Left lung (tissue), 10 donors: ENCODE measurements around the gene AMOT. TPM values are rescaled to one million over a fixed set of nuclear protein-coding genes. Genes with fewer than 3 reads are reported as not detected.

Source experiments
- ATAC-seq: fragments of 200-7000 bp; cut with Tn5 transposase; one replicate; pipeline ENCODE4 v1.9.1; 2020; ENCODE audit warnings: moderate library complexity
- DNase-seq, 4 donors: peaks; one replicate each; pipeline ENCODE4 v3.0.0-alpha.2; 2013 to 2020
- H3K27ac ChIP-seq, 2 donors: fragments of 200-600 bp; sonication (generic) in 1 of 2; one replicate each; pipeline versions ENCODE4 v1.5.0 to v1.8.0; 2020 to 2021
- H3K27me3 ChIP-seq, 2 donors: fragments of 200-600 bp; sonication (generic) in 1 of 2; one replicate each; pipeline versions ENCODE4 v1.5.0 to v1.8.0; 2020 to 2021
- H3K36me3 ChIP-seq, 2 donors: fragments of 200-600 bp; sonication (generic) in 1 of 2; one replicate each; pipeline versions ENCODE4 v1.5.0 to v1.8.0; 2020 to 2021
- H3K4me1 ChIP-seq, 2 donors: fragments of 200-600 bp; one replicate each; pipeline ENCODE4 v1.8.0; 2021
- H3K4me3 ChIP-seq, 2 donors: fragments of 200-600 bp; sonication (generic) in 1 of 2; one replicate each; pipeline versions ENCODE4 v1.5.0 to v1.8.0; 2020 to 2021; ENCODE audit warnings: mild to moderate bottlenecking in 1 of 2
- H3K9me3 ChIP-seq, 2 donors: fragments of 200-600 bp; sonication (generic) in 1 of 2; one replicate each; pipeline versions ENCODE4 v1.5.0 to v1.8.0; 2020 to 2021
- intact Hi-C, 2 donors: fragments of 100-400 bp; cut with DNase I; formaldehyde crosslinking; loops; one replicate each; pipeline versions ENCODE4 v1.11.2 to v1.14.2; 2022
- polyA plus RNA-seq, 6 donors: library from polyadenylated mRNA; unstranded; fragments of 120-200 nt; gene quantifications; one replicate each; pipeline ENCODE4 v1.2.1, GENCODE V29; 2013; ENCODE audit not compliant: insufficient read length in 6 of 6
- total RNA-seq, 2 donors: library from RNA; stranded (reverse); fragmentation: NEBNext Ultra II Directional; extraction: Animal tissue kit (Norgen Biotek cat#: 25700); gene quantifications; one replicate each; pipeline ENCODE4 v1.2.1, GENCODE V29; 2021
- TF ChIP-seq, protein P1 (sequence below), 2 donors: fragments of 200-600 bp; sonication (generic) in 1 of 2; IDR thresholded peaks; one replicate each; pipeline versions ENCODE4 v1.5.0 to v1.8.0; 2021; ENCODE audit warnings: antibody characterized with exemption in 2 of 2
- donor health status: DM: no; HTN: yes; CAD: no.
- donor health status: DM: no; HTN: no; CAD: no.

AMOT gene
- total and polyA plus RNA-seq, 8 donors, result 7.5 to 31.0 (median 21.6) TPM

DNA sequence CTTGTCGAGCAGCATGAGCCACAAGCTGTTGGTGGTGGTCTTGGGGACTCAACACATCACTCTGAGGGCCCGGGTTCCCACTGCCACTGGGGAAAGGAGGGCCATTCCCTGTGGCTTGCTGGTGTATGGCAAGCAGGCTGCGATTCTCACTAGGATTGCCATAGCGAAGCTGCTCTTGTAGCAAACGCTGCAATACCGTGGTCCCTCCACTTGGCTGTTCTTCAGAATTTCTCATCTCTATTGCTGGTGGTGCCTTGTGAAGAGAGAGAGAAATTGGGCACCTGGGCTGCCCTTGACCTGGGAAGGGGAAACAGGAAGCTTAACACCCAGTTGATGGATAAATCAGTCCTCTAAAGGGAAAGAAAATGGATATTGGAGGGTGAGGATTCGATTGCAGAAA lies 17.7 kb downstream of the AMOT start:
- no peak overlapping the region for H3K27ac ChIP-seq
- H3K4me1 ChIP-seq, result peaks cover 0 to 4% of the 10 kb centered on the region in 2 donors
- H3K4me3 ChIP-seq, result no peak overlapping the region
- TF ChIP-seq, protein P1, sequence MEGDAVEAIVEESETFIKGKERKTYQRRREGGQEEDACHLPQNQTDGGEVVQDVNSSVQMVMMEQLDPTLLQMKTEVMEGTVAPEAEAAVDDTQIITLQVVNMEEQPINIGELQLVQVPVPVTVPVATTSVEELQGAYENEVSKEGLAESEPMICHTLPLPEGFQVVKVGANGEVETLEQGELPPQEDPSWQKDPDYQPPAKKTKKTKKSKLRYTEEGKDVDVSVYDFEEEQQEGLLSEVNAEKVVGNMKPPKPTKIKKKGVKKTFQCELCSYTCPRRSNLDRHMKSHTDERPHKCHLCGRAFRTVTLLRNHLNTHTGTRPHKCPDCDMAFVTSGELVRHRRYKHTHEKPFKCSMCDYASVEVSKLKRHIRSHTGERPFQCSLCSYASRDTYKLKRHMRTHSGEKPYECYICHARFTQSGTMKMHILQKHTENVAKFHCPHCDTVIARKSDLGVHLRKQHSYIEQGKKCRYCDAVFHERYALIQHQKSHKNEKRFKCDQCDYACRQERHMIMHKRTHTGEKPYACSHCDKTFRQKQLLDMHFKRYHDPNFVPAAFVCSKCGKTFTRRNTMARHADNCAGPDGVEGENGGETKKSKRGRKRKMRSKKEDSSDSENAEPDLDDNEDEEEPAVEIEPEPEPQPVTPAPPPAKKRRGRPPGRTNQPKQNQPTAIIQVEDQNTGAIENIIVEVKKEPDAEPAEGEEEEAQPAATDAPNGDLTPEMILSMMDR (IDR thresholded peaks at IDR 0.05), result no peak
- DNase-seq (no peak), ATAC-seq (no peak)
- no peaks in the 10 kb centered on the region for H3K36me3 ChIP-seq
- intact Hi-C loops, result no loop called here
- H3K9me3 ChIP-seq, result no peaks in the 10 kb centered on the region
- H3K27me3 ChIP-seq, result no peaks in the 10 kb centered on the region

DNA sequence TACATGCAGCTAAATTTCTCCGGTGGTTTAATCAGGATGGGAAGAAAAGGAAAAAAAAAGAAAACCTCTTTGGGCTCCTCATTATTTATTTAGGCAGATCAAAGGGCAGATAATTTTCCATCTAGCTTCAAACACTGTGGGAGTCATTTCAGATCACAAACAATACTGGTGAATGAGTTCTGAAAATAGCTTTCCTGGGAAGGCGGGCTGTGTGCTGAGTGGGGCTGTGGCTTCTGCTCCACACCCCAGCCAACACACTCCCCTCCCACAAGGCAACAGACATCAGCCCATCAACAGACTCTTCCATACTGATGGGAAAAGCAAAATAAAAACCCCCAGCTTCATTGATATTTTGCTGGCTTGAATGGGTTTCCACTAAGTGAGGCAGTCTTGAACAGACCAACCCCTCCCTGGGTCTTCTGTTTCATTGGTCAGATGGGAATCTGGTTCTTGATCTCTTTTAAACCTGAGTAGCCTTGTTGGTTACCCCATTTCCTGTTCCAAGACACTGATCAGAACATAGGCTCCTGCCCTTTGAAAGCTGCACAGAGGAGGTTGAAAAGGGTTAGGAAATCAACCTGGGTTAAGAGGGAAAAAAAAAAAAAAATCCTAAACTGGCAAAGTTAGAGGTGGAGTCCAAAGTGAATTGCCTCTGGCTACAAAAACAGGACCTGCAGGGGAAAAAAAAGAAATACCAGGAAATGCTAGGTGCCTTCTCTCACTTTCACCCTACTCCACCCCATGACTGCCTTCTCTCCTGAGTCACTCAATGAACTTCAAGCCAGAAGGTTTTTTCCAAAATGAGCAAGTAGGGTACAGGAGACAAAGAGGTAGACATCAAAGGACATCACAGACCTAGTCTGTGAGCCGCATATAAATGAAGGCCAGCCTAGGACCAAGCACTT lies 20.0 kb downstream of the AMOT start:
- H3K27ac ChIP-seq, result no peak overlapping the region
- no peaks in the 10 kb centered on the region for H3K9me3 ChIP-seq
- TF ChIP-seq, protein P1 (IDR thresholded peaks at IDR 0.05), result no peak
- H3K4me1 ChIP-seq, result peaks cover 0 to 4% of the 10 kb centered on the region in 2 donors
- H3K27me3 ChIP-seq, result no peaks in the 10 kb centered on the region
- intact Hi-C loops, result no loop called here
- ATAC-seq, result peak; percentile 56
- DNase-seq, result no peak
- H3K36me3 ChIP-seq, result no peaks in the 10 kb centered on the region
- H3K4me3 ChIP-seq, result no peak overlapping the region

DNA sequence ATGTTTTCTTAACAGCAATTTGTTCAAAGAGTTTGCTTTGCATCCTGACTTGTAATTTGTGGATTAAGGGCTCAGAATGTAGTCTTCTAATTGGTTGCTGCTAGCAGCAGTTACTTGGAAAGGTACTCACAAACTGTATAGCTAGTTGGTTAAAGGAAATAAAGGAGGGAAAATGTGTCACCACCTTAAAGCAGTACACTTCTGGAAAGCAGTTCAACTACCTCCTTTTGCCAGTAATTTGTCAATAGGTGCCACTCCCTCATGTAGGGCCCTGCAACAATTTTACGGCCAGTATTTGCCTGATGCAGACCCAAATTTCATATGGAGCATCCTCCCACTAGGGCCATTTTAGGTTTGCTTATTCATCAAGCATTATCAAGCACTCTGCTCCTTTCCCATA lies 20.8 kb downstream of the AMOT start:
- Histone ChIP-seq H3K27ac (peak overlapping the region in 1 of 2 donors; percentile 26), H3K36me3 (no peaks in the 10 kb centered on the region)
- TF ChIP-seq, protein P1 (IDR thresholded peaks at IDR 0.05), result no peak

DNA sequence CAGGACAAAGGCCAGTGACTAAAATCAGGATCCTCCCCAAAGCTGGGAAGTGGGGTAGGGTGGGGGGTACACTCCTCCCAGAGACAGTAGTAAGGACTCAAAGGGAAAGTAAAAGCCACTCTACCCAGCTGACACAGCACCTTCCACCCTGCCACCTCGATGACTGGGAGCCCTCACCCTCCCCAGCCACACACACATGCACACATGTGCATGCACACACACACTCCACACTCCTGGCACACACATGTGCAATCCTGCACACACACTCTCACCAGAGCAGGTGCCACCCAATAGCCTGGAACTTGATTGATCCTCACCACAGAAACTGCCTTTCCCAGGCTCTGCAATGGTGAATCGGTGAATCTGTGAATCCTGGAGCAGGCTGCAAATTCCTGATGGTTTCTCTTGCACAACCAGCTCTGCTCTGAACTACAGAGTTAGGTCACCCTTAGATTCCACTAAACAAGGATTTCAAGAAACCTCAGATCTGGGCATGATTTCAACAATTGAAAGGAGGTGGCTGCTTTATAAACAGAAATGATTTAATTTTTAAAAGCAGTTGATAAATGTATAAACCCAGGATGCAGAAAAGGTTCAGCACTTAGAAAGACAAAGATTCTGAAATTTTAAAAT lies 21.5 kb downstream of the AMOT start:
- peaks cover 0 to 4% of the 10 kb centered on the region in 2 donors for H3K4me1 ChIP-seq
- H3K9me3 ChIP-seq, result no peaks in the 10 kb centered on the region
- DNase-seq, result peak in 1 of 4 donors; percentile 32
- intact Hi-C loops, result no loop called here
- peak overlapping the region in 1 of 2 donors; percentile 26 for H3K27ac ChIP-seq
- H3K36me3 ChIP-seq, result no peaks in the 10 kb centered on the region
- H3K27me3 ChIP-seq, result no peaks in the 10 kb centered on the region
- no peak overlapping the region for H3K4me3 ChIP-seq
- peak; percentile 76 for ATAC-seq
- TF ChIP-seq, protein P1 (IDR thresholded peaks at IDR 0.05), result no peak

More for the DNA sequence above, 20.8 kb downstream of the AMOT start:
- Histone ChIP-seq H3K9me3 (no peaks in the 10 kb centered on the region), H3K27me3 (no peaks in the 10 kb centered on the region), H3K4me3 (no peak overlapping the region), H3K4me1 (peaks cover 0 to 4% of the 10 kb centered on the region in 2 donors)
- no peak for DNase-seq
- intact Hi-C loops, result no loop called here
- ATAC-seq, result peak; percentile 70
